NCI-H2196 treated with DMSO at 0.1 percent for 48 hours (cell line): ENCODE results near the gene ELP2.

Experiments
- DNase-seq: peaks from one replicate; lab custom pipeline; 2025; ENCODE audit not compliant: unreplicated experiment; lab: John Stamatoyannopoulos, UW

The ELP2 gene

GRCh38 chr18:36124841-36125240 is 4.9 kb upstream of the ELP2 start:
- no peak for DNase-seq

DNA sequence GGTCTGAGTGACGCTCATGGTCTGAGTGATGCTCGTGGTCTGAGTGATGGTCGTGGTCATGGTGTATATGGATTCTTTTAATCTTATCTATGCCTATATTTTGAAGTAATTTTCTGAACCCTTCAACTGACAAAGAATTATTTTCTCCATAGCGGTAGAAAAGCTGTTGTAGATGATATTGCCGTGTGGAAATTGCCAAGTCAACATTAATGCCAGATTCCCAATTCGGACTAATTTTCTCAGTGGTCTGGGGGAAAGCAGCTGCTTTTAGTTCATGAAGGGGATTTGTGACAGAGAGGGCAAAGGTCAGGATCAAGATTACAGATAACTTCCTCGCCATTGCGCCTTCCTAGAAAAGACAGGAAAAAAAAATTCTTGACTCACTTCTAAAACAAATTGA is 3.0 kb upstream of the ELP2 start:
- no peak for DNase-seq

DNA sequence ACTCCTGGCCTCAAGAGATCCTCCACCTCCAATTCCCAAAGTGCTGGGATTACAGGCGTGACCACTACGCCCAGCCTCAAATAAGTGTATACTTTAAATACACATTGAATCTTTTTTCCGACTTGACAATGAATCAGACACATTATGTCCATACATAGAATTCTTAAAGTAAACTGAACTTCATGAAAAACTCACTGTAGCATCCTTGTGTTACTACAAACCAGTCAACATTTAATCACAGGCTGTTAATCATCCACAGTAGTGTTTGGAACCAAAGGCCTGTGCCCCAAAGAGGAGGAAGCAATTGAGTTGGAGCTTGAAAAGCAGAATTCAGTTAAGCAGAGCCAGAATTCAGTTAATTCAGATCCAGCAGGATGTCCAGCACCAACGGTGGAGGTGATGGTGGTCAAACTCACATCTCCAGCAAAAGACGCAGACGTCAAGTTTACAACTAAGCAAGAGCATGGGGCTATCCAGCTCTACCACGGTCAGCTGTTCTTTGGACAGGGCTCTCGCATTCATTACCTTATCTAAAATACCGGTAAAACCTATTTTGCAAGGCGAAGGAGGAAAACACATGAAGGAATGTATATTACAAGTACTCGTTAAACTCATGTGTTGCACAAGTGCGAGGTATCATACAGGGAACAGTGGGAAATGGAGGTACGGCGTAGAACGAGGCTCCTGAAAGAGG is 1.7 kb upstream of the ELP2 start:
- DNase-seq: no peak

- DNase-seq: no peak
Measured at GRCh38 chr18:36128530-36128870, 1.2 kb upstream of the ELP2 start.

DNA sequence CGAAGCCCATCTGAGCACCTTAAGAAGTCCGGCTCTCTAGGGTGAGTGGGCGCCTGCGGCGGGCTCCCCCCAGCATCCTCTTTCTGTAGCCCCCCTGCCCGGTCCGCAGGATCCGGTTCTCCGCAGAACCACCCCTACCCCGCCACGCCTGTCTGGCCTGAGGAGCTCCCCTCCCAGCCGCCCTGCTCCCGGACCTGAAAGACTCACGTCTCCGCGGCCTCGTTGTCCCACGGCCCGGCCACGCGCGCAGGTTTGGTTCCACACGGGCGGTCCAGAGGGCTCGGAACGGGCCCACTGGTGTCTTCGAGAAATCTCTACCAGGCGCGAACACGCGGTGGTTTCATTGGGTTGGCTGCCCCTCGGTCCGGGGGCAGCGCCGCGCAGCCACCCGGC is 796 bp upstream of the ELP2 start:
- DNase-seq: no peak

GRCh38 chr18:36130039-36130831 is 536 bp downstream of the ELP2 start:
- no peak for DNase-seq

DNA sequence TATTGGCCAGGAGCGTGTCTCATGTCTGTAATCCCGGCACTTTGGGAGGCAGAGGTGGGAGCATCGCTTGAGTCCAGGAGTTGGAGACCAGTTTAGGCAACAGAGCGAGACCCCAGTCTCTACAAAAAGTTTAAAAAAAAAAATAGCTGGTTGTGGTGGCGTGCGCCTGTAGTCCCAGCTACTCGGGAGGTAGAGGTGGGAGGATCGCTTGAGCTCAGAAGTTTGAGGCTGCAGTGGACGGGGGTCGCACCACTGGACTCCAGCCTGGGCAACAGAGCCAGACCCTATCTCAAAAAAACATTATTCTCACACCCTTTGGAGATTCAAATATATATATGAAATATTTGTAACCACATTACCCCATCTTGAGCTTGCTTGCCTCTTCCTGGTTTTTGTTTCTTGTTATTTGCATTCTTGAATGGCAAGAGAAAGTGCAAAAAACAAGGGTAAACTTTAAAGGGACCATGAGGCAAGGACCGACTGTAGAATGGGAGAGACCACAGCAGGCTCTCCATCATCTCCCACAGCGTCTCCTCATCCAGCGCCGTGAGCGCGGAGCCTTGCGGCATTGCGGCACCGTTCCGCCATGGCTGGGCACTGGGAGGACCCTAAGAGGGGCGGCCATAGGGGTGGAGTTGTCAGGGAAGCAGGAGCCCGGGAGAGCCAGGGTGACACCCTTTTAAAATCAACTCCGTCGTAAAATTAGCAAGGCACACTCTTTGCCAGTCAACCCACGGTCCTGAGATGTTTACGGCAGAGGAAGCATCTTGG is 1.4 kb downstream of the ELP2 start:
- no peak for DNase-seq

DNA sequence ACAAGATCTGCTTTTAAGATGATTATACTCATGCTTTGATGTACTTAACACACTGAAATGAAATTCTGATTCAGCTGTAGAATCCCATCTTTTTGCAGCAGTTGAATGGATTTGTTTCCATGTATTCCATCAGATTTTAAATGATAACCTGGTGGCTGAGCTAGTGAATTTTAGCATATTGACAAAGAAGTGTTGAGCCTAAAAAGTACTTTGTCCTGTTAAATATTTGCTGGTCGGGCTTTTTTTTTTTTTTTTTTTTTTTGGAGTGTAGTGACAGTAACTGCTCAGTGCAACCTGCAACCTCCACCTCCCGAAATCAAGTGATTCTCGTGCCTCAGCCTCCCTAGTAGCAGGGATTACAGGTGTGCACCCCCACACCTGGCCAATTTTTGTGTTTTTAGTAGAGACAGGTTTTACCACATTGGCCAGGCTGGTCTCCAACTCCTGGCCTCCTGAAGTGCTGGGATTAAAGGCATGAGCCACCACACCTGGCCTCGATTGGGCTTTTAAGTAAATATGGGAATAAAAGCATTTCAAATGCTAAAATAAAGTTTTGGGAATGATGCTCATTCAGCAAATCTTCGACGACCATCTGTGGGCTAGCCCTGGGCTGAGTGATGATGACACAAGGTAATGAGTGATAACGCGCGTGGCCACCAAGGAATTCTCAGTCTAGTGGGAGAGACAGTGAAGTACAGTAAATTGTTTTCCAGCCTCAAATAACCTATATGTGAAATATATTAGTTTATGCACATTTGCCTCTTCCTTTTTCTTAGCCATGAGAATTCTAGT is 2.2 kb downstream of the ELP2 start:
- DNase-seq: no peak

- DNase-seq: no peak
Measured at GRCh38 chr18:36132756-36133155, 3.1 kb downstream of the ELP2 start.

DNA sequence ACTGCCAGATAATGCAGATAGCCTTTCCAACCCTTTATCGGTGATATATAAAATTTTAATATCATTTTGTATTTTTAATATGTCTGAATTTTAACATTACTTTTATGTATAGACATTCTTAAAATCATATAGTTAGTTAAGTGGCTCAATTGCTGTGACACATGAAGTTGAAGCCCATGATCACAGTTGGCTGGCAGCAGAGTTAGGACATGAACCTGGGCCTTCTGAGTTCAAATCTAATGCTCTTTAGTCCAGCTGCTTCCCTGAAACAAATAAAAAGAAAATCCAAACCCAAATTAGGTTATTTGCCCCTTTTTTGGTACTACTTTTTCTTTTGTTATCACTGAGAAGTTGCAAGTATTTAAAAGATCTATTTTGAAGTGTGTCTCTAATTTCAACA is 5.6 kb downstream of the ELP2 start:
- no peak for DNase-seq

GRCh38 chr18:36139245-36139644 is 9.5 kb downstream of the ELP2 start:
- peak; percentile 32 for DNase-seq

DNA sequence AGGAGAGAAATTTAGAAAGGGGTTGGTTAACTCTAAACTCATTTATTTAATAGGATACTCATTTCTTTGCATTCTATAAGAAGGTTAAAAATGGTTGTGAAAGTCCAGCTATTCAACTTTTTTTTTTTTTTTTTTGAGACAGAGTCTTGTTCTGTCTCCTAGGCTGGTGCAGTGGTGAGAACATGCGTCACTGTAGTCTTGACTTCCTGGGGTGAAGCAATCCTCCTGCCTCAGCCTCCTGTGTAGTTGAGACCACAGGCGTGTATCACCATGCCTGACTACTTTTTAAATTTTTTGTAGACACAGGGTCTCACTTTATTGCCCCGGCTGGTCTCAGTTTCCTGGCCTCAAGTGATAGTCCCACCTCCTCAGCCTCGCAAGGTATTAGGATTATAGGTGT is 11.9 kb downstream of the ELP2 start:
- no peak for DNase-seq

GRCh38 chr18:36142751-36143150 is 13.1 kb downstream of the ELP2 start:
- DNase-seq: no peak

- no peak for DNase-seq
Measured at GRCh38 chr18:36143391-36143790, 13.7 kb downstream of the ELP2 start.

DNA sequence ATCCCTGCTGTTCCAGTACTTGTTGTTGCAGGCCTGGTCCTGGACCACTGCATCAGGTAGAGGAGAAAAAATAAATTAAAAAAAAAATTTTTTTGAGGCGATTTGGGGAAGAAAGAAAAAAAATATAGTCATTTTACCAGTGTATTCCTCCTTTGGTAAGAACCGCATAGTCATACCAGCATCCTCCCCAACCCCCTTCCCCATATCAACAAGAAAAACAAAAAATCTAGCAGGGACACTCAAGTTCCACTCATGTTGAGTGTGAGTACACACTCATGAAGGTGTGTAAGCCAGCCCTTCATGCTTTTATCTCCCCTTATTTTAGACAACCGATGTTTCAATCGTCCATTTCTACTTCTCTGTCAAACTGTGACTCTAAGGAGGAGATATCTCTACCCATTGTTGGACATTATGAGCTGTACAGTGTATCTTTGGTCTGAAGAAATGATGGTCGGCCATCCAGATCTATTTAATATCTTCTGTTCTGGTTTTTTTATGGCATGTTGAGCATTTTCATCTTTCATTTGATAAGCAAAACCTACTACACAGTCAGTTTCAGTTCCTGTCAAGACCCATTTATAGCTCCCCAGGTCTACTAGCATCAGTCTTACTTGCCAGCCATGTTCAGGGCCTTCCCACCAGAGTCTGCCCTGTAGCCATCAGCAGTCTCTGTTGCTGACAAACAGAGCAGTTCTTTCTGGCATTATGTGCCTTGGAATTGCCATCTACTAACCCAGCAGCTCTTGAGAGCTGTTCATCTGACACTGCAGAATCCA is 20.0 kb downstream of the ELP2 start:
- no peak for DNase-seq

- no peak for DNase-seq
Measured at GRCh38 chr18:36152781-36153180, 23.1 kb downstream of the ELP2 start.

- DNase-seq: no peak
Measured at GRCh38 chr18:36153203-36153602, 23.5 kb downstream of the ELP2 start.

- no peak for DNase-seq
Measured at GRCh38 chr18:36153771-36154170, 24.1 kb downstream of the ELP2 start.

DNA sequence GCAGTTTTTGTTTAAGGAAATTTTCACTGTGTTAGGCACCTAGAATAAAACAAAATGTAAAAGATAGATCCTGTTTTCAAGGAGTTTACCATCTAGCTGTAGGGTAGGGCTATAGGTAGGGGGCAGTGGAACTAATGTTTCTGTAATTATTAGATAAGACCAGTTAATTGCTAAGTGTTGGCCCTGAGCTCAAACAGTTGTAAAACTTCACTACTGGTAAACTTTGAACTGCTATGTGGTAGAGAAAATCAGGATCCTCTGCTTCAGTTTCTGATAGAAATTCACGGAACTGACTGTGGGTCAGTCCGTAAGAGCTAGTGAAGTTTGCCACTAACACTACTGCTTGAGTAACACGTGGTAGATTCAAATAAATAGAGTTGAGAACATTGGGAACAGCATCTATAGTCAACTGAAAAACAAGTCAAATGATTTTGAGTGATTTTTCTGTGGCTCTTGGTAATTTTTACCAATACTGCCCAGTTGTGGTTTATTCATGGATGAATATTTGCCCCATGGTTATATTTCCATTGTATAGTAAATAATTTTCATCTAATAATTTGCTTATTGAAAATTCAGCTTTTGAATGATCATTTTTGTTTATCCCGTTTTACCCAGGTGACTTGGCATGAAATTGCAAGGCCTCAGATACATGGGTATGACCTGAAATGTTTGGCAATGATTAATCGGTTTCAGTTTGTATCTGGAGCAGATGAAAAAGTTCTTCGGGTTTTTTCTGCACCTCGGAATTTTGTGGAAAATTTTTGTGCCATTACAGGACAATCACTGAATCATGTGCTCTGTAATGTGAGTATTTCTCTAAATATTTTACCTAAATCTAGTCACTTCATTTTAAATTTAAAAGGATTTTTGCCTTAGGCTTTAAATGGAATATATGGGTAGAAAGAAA is 26.4 kb downstream of the ELP2 start:
- no peak for DNase-seq
